ENCODE data around the gene DCC.

- TF ChIP-seq EZH2phosphoT487 (IDR thresholded peaks at IDR 0.05; ENCODE audit: insufficient read depth, low read depth), result no peak
- no peak for TF ChIP-seq EZH2 (IDR thresholded peaks at IDR 0.05; ENCODE audit: insufficient read depth, poor library complexity, severe bottlenecking)
These were observed 813.3 kb downstream of the DCC start for GRCh38 chr18:53153281-53153680.
